ENCODE results near the gene SMC3. TPM values are rescaled to one million over a fixed set of nuclear protein-coding genes. Genes with fewer than 3 reads are reported as not detected.

SMC3 gene
- total and polyA plus RNA-seq, 8 donors, result 9.3 to 40.6 (median 14.7) TPM

GRCh38 chr10:110647136-110647430, 79.6 kb downstream of the SMC3 start:
- Histone ChIP-seq H3K4me1 (peaks cover 17 to 23% (median 21%) of the 10 kb centered on the region in 4 donors), H3K27ac (no peak overlapping the region), H3K9me3 (no peaks in the 10 kb centered on the region), H3K27me3 (peaks cover 6 to 93% (median 60%) of the 10 kb centered on the region in 3 donors), H3K4me3 (no peak overlapping the region), H3K36me3 (no peaks in the 10 kb centered on the region)
- DNase-seq, result no peak
- intact Hi-C loops (cut with DNase I; ENCODE audit: low total_unique reads), result no loop called here
- 33 to 45% (median 38%) methylated on average over 3 of the region's 3 CpGs for WGBS, 5 donors
- TF ChIP-seq POLR2AphosphoS5 (IDR thresholded peaks at IDR 0.05) (no peak), POLR2A (IDR thresholded peaks at IDR 0.05) (no peak), EP300 (IDR thresholded peaks at IDR 0.05) (no peak), CTCF (IDR thresholded peaks at IDR 0.05) (no peak)

- no peak overlapping the region for H3K27ac ChIP-seq
- peaks cover 6 to 90% (median 55%) of the 10 kb centered on the region in 3 donors for H3K27me3 ChIP-seq
- H3K9me3 ChIP-seq, result no peaks in the 10 kb centered on the region
- H3K36me3 ChIP-seq, result no peaks in the 10 kb centered on the region
- peaks cover 8 to 14% (median 11%) of the 10 kb centered on the region in 4 donors for H3K4me1 ChIP-seq
- intact Hi-C loops (cut with DNase I; ENCODE audit: low total_unique reads), result no loop called here
- no peak for DNase-seq
- WGBS, 5 donors, result 70 to 88% (median 80%) methylated on average over 3 of the region's 3 CpGs
- TF ChIP-seq POLR2AphosphoS5 (IDR thresholded peaks at IDR 0.05) (no peak), EP300 (IDR thresholded peaks at IDR 0.05) (no peak), CTCF (IDR thresholded peaks at IDR 0.05) (no peak), POLR2A (IDR thresholded peaks at IDR 0.05) (no peak)
- H3K4me3 ChIP-seq, result no peak overlapping the region
Observed at GRCh38 chr10:110648692-110649346, 81.3 kb downstream of the SMC3 start.

GRCh38 chr10:110649347-110650264, 82.1 kb downstream of the SMC3 start:
- peaks cover 0 to 87% (median 48%) of the 10 kb centered on the region in 3 donors for H3K27me3 ChIP-seq
- intact Hi-C loops (cut with DNase I; ENCODE audit: low total_unique reads), result no loop called here
- no peak overlapping the region for H3K27ac ChIP-seq

More at GRCh38 chr10:110649347-110650264, 82.1 kb downstream of the SMC3 start:
- WGBS, 5 donors, result 60 to 75% (median 63%) methylated on average over 6 of the region's 6 CpGs
- H3K9me3 ChIP-seq, result no peaks in the 10 kb centered on the region
- no peak for TF ChIP-seq POLR2A (IDR thresholded peaks at IDR 0.05)
- TF ChIP-seq POLR2AphosphoS5 (IDR thresholded peaks at IDR 0.05), result no peak
- no peak for TF ChIP-seq CTCF (IDR thresholded peaks at IDR 0.05)
- TF ChIP-seq EP300 (IDR thresholded peaks at IDR 0.05), result no peak
- DNase-seq, result no peak
- H3K36me3 ChIP-seq, result no peaks in the 10 kb centered on the region
- H3K4me1 ChIP-seq, result peaks cover under 1 to 6% (median 3%) of the 10 kb centered on the region in 4 donors
- H3K4me3 ChIP-seq, result no peak overlapping the region
